HG03025 (cell line): Measurements from ENCODE around the gene C4BPB.

Source experiments
- ATAC-seq: cut with Tn5 transposase; IDR thresholded peaks from one replicate; pipeline ENCODE4 v1.9.1; 2021; ENCODE audit warnings: mild to moderate bottlenecking, moderate library complexity; ENCODE audit not compliant: unreplicated experiment, low FRiP score

C4BPB gene

DNA sequence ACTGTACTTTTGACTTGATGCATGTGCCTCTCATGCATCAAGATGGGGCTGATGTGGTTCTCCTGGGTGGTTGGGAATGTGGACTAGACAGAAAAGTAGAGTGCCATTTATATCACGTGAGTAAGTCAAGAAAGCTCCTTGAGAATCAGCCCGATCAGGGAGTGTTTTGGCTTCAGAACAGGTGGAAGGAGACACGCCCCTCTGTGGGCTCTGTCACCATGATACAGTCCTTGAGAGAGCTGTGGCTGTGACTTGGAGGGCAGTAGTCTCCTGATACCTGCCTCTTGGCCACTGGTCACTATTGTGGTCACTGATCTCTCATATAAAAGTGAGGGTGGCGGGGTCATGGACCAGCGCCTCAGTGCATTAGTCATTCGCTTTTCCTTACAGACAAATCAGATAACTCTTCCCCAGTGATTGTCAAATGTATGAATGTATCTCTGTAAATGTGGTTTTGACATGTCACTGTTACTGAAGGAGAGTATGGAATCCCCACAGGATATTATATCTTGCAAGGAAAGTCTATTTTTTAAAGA, 8.9 kb upstream of the C4BPB start:
- no peak for ATAC-seq

- ATAC-seq: no peak
Observed at GRCh38 chr1:207081088-207081487, 7.6 kb upstream of the C4BPB start.

DNA sequence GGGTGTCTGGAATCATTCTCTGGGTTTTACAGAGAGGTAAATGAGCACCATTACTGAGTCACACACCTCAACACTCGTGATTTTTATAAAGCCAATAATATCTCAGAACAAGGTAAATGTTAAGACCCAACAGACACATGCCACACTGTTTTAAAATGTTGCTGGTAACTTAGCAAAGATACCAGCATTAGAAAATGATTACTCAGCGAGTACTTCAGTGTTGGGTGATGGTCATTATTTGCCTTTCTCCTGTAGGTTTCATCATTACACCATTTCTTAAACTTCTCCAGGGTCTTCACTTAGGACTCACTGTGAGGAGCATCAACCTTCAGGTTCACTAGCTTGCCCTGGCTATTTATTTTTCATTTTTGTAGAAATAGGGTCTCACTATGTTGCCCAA, 6.9 kb upstream of the C4BPB start:
- no peak for ATAC-seq

- no peak for ATAC-seq
Observed at GRCh38 chr1:207084232-207084631, 4.4 kb upstream of the C4BPB start.

- ATAC-seq: no peak
Observed at GRCh38 chr1:207084701-207085180, 3.9 kb upstream of the C4BPB start.

DNA sequence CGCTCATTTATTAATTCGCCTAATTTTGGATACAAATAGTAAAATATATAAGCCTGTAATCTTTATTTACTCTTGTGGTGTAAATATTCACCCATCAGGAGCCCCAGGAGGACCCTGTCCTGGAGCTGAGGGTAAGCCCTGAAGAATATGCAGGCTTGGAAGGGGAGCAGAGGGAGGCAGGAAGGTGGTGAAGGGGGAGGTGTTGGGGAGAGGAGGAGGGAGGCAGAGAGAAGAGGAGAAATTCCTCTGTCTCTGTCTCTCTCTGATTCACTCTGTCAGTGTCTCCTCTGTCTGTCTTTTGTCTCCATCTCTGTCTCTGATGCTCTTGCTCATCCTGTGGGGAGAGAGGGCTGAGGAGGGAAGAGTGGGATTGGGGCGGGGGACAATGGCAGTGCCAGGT, 2.8 kb upstream of the C4BPB start:
- no peak for ATAC-seq

GRCh38 chr1:207088161-207088560, 499 bp upstream of the C4BPB start:
- no peak for ATAC-seq

- ATAC-seq: no peak
Observed at GRCh38 chr1:207089627-207090355, 1.1 kb downstream of the C4BPB start.

DNA sequence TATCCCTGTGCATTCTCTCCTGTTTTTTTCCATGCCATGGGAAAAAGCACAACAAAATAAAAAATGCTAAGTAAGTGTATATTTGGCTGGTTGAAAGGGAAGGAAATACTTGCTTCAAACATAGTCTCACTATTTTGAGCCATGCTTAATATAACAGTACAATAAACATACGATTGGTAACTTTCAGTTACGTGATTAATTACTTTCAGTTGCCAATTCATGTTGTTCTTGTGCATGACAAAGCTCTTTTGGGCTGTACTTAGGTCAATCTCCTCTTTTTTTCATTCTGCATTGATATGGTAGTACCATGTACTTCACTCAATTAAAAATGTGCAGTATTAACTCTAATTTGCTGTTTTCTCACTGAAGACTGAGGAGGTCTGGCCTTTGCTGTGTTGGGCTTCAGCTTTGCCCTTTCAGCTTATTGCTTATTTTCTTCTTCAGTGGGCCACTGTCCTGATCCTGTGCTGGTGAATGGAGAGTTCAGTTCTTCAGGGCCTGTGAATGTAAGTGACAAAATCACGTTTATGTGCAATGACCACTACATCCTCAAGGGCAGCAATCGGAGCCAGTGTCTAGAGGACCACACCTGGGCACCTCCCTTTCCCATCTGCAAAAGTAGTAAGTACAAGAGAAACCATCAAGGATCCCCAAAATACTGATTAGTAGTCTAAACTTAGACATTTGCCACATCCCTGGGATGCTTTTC, 2.7 kb downstream of the C4BPB start:
- no peak for ATAC-seq

- no peak for ATAC-seq
Observed at GRCh38 chr1:207093944-207094343, 5.3 kb downstream of the C4BPB start.

- no peak for ATAC-seq
Observed at GRCh38 chr1:207097871-207098324, 9.2 kb downstream of the C4BPB start.

GRCh38 chr1:207101720-207102119, 13.1 kb downstream of the C4BPB start:
- no peak for ATAC-seq

- no peak for ATAC-seq
Observed at GRCh38 chr1:207102146-207102545, 13.5 kb downstream of the C4BPB start.

DNA sequence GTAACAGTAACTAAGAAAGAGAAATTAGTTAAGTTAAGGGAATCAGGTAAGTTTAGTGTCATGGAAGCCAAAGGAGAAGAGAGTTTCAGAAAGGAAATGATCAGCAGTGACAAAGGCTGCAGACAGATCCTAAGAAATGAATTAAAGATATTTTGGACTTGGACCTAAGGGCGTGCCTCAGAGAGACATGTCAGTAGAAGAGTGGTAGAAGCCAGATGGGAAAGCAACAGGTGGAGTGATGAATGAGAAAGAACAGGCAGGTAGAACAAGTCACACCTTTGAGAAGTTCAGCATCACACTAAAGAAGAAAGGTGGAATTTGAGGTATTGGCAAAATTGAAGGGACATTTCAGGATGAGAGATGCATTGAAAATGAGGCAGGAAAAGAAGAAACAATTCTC, 14.0 kb downstream of the C4BPB start:
- no peak for ATAC-seq

DNA sequence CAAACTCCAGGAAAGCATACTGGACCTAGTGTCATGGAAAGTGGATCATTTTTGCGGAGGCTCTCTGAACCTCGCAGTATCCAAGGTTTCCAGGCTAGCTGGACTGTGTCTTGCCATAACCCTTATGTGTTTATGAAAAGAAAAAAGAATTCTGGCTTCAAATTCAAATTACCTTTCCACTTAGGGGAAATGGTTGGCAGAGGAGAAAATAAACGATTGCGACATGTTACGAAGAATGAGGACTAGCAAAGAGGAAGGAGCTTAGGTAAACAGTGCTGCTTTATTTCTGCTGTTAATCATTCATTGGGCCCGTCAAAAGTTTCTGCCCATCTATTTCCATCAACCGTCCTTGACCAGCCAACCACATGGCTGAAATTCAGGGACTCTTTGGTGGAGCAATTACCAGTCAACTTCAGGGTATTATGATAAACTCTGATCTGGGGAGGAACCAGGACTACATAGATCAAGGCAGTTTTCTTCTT, 15.3 kb downstream of the C4BPB start, which contains the start of gene C4BPA:
Gene C4BPA (plus strand): TSS at position 342 of the 482 bp plus-strand sequence. CDS start 8,793 bp downstream, outside the sequence.
- no peak for ATAC-seq

- ATAC-seq: no peak
Observed at GRCh38 chr1:207109004-207109403, 20.3 kb downstream of the C4BPB start.

DNA sequence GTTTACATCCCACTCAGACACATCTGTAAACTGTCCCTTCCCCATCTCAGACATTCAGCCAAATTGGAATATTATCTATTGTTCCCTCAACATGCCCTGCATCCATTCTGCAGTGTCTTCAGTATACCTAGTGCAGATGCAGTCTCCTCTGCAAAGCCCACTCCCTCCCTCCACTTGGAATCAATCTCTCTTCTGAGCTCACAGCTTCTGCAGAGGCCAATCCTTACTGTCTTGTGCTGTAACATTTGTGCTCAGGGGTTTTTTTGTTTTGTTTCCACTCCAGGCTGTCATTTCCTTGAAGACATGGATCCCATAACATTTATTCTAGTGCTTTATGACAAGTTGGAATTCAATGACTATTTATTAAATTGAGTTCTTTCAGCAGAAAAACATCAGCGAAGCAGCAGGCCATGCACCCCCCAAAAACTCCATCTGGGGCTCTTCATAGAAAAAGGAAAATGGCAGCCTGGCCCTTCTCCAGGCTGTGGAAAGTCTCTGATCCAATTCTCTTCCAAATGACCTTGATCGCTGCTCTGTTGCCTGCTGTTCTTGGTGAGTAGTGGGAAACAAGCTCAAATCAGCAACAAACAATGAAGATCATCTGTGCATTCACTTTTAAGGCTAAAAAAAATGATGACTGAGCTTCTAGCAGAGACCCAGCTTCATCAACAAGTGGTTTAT, 24.1 kb downstream of the C4BPB start:
- no peak for ATAC-seq

DNA sequence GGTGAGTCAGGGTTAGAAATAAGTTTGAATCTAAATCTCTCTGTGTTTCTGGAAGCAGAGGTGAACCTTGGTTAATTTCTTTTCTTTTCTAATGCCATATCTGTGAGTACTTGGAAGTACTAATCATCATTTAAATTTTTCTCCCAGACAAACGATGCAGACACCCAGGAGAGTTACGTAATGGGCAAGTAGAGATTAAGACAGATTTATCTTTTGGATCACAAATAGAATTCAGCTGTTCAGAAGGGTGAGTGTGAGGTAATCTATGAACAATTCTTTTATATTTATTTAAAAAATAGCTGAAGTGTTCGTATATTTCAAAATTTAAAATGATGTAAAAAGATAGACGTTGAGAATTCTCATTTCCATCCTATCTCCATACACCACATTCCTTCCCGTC, 26.6 kb downstream of the C4BPB start:
- no peak for ATAC-seq

- no peak for ATAC-seq
Observed at GRCh38 chr1:207124389-207124788, 35.7 kb downstream of the C4BPB start.

GRCh38 chr1:207128336-207128921, 39.8 kb downstream of the C4BPB start:
- no peak for ATAC-seq
